Transverse colon (tissue), 4 donors: ENCODE data around the gene GIMAP8.

Source experiments
- CTCF ChIP-seq, 5 experiments: fragments of 200-600 bp in 3 of 5; fragments of 450-650 bp in 2 of 5; sonication (generic) in 3 of 5; IDR thresholded peaks; 1 replicate in 2 of 5; 2 replicates in 3 of 5; pipeline ENCODE4 v1.5.1; 2016 to 2017; ENCODE audit warnings: antibody characterized with exemption in 5 of 5, inconsistent platforms in 3 of 5, mild to moderate bottlenecking in 2 of 5, moderate library complexity in 1 of 5
- POLR2AphosphoS5 ChIP-seq, 3 donors: sonication (generic); formaldehyde crosslinking; IDR thresholded peaks; one replicate each; pipeline ENCODE4 v1.6.1; 2016; ENCODE audit warnings: antibody characterized with exemption in 3 of 3

DNA sequence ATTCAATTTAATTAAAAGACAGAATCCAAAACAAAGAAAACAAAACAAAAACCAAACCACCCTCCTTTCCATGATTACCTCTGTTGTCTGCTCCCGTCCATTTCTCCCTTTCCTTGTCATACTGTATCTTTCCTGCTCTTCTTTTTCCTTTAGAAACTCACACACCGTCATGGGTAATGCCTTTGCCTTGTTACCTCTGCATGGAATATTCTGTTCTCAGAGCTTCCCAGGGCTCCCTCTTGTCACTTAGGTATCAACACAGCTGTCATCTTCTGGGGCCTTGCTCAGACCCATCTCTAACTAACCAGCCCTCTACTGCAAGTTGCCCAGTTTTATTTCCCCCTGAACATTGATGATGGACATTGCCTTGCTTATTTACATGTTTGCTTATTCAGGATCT, 30.2 kb upstream of the GIMAP8 start:
- no peak for TF ChIP-seq CTCF (IDR thresholded peaks at IDR 0.05)
- no peak for TF ChIP-seq POLR2AphosphoS5 (IDR thresholded peaks at IDR 0.05)
